GM15510 (cell line): ENCODE data around the gene TNRC6C.

Experiments
- POLR2A ChIP-seq: IDR thresholded peaks from 3 replicates; pipeline ENCODE4 v1.6.1; 2011; ENCODE audit warnings: borderline replicate concordance; ENCODE audit not compliant: insufficient read length; ENCODE audit errors: extremely low read depth

Gene TNRC6C

DNA sequence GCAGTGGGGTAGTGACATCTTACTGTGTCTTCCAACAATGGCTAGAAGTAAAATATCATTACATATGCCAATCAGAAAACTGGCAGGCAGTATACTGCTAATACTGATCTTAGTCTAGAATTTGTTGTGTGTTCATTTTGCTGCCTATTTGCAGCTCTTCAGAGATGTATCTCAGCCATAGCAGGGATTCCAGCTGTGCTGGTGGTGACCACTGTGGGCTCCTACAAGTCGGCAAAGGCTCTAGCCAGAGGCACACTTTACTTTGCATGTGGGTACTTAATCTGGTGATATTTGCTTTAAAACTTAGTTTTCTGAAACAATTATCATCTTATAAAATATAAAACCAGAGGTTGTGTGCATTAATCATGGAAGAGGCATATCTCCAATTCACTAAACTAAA lies 100.1 kb downstream of the TNRC6C start:
- no peak for TF ChIP-seq POLR2A

DNA sequence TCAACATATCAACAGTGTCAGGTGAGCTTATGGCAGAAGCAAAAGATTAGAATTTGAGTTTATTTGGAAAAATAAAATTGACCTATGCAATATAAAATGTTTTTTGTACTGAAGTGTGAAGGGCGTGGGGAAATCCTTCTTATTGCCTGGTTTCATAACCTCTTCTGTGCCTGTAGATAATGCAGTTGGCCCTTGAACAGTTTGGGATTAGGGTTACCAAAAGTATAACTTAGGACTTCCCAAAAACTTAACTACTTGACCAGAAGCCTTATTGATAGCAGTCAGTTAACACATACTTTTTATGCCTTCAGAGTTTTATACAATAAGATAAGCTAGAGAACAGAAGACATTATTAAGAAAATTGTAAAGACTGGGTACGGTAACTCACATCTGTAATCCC lies 104.1 kb downstream of the TNRC6C start:
- TF ChIP-seq POLR2A = no peak

DNA sequence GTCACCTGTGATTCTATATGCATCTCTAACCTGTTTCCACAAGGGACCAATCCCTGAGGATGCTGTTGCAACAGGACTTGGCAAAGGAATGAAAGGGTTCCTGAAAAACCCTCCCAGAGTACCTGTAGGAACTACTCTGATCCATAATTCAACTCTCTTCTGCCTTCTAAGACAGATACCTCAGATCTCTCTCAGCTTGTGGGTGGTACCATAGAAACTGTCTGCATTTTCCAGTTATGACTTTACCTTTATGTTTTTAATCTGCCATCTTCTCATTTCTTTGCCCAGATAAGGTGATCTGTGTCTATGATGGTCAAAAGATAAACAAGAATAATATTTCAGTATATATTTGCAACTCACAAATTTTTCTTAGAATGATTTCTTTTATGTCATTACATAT lies 105.0 kb downstream of the TNRC6C start:
- no peak for TF ChIP-seq POLR2A

- no peak for TF ChIP-seq POLR2A
These were observed 106.2 kb downstream of the TNRC6C start for GRCh38 chr17:78064708-78065107.

- no peak for TF ChIP-seq POLR2A
These were observed 111.2 kb downstream of the TNRC6C start for GRCh38 chr17:78069695-78070094.

GRCh38 chr17:78072961-78073360 lies 114.5 kb downstream of the TNRC6C start:
- TF ChIP-seq POLR2A = no peak

DNA sequence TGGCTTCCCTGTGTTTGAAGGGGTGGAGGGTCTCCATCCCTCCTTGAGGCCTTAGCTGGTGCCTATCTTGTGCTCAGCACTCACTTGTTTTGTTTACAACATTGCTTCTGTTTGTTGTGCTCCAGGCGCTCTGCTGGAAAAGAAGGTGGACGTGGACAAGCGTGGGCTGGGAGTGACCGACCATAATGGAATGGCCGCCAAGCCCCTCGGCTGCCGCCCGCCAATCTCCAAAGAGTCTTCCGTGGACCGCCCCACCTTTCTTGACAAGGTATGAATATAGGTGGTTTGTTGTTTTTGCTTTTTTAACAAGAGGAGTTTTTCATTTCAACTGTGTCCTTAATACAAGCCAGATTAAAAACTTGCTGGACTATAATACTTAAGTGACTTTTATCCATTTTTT lies 116.5 kb downstream of the TNRC6C start:
- no peak for TF ChIP-seq POLR2A

DNA sequence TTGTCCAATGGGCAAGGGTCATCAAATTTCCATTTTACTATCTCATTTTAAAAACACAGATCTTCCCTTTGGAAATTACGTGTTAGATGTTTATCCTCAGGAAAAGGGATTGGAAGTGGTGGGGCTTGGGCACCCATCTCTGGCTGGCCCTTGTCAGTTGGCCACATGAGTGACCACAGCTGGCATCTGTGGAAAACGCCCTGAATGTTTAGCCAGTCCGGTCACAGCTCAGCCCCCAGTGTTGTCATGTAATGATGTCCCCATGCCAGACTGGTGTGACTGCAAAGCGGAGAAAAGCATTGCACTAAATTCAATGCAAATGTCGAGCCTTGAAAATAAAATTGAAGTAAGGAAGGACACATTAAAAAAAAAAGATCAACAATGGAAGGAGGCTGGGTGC lies 117.0 kb downstream of the TNRC6C start:
- TF ChIP-seq POLR2A = no peak

DNA sequence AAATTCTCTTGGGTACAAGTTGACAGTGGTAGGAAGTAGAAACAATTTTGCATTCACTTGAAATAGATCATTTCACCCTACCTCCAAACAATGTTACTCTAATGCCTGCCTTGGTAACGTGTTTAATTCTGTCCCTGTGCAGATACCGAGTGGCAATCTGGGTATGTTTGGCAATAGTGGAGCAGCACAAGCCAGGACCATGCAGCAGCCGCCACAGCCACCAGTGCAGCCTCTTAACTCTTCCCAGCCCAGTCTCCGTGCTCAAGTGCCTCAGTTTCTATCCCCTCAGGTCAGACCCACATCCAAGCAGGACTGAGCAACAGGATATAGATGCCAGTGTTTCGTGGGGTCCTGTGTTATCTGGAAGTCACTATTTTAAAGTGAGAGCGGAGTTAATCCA lies 120.8 kb downstream of the TNRC6C start:
- TF ChIP-seq POLR2A = no peak

GRCh38 chr17:78081551-78081950 lies 123.0 kb downstream of the TNRC6C start:
- TF ChIP-seq POLR2A = no peak

DNA sequence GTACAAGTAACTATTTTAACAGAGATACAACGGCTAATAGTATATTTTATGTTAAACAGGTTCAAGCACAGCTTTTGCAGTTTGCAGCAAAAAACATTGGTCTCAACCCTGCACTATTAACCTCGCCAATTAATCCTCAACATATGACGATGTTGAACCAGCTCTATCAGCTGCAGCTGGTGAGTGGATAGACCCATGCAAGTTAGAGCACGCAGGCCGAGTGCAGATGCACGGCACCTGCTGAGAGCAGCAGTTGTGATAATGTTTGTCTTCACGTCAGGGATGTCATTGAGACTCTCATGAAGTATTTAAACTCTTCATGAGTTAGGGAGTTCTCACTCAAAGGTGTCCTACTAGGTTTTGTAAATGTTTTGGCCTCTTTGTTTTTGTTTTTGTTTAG lies 124.5 kb downstream of the TNRC6C start:
- no peak for TF ChIP-seq POLR2A

DNA sequence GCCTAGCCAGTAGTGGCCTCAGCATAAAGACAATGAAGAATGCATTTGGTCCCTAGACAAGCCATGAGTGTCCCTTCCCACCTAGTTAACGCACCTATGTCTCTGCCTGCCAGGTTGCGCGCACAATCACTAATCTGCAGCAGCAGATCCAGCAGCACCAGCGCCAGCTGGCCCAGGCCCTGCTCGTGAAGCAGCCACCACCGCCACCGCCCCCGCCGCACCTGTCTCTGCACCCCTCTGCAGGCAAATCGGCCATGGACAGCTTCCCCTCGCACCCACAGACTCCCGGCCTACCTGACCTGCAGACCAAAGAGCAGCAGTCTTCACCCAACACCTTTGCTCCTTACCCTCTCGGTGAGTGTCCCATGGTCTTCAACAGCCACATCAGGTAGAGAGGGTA lies 128.2 kb downstream of the TNRC6C start:
- no peak for TF ChIP-seq POLR2A

DNA sequence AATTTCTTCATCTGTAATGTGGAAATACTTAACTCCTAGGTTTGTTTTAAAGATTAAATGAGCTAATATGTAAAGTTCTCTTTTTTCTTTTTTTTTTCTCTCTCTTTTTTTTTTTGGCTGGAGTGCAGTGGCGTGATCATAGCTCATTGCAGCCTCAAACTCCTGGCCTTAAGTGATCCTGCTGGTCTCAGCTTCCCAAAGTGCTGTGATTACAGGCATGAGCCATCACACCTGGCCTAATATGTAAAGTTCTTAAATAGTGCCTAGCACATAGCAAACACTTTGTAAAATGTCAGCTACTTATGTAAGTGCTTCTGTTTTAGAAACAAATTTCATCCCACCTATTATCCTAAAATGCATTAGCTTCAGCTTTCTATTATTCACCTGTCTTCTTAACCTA lies 130.0 kb downstream of the TNRC6C start:
- no peak for TF ChIP-seq POLR2A

- no peak for TF ChIP-seq POLR2A
These were observed 131.2 kb downstream of the TNRC6C start for GRCh38 chr17:78089576-78090281.

- no peak for TF ChIP-seq POLR2A
These were observed 134.4 kb downstream of the TNRC6C start for GRCh38 chr17:78092794-78093324.

DNA sequence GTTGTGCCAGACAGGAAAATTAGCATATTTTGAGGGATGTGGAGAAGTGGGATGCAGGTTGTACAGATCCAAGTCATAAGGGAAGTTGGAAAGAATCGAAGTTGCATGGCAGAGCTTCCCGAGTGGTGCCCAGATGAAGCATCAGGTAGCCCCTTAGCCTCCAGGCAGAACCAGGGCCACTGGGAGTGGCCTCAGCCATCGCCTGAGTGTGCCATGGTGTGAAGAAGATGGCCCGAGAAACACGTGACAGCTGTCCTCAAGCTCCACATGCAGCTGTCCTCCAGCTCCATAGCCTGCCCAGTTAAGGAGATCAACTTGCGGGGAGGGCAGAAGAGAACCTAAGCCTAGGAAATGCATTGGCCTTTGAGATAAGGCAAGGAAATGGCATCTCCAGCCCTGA lies 136.5 kb downstream of the TNRC6C start:
- no peak for TF ChIP-seq POLR2A
